A673 (cell line): ENCODE measurements around the gene RELL2. TPM values are rescaled to one million over a fixed set of nuclear protein-coding genes. Genes with fewer than 3 reads are reported as not detected.
A peak's percentile ranks its signal among the peaks of the same experiment; 100 is the strongest.

Experiments
- BruUV-seq: library from RNA; stranded (reverse); fragments of 400-500 nt; replicated peaks from 2 replicates; lab custom pipeline; 2021; lab: Mats Ljungman, UMichigan
- CTCF ChIA-PET: fragments of 300-600 bp; sonication (Branson Sonifier 250); formaldehyde crosslinking; loops from one replicate; lab custom pipeline; 2022; ENCODE audit warnings: antibody characterized with exemption; lab: Charles Lee
- POLR2A ChIA-PET: fragments of 300-600 bp; sonication (Branson Sonifier 250); formaldehyde crosslinking; loops from one replicate; lab custom pipeline; 2022; ENCODE audit warnings: antibody characterized with exemption; ENCODE audit not compliant: low non-redundant PET; lab: Charles Lee
- DNase-seq: peaks from one replicate; pipeline ENCODE4 v3.0.0-alpha.2; 2015; ENCODE audit warnings: low spot score
- H3K27ac ChIP-seq: fragments of 200-600 bp; sonication (generic); 2 replicates; pipeline ENCODE4 v1.5.1; 2016; ENCODE audit warnings: mixed run types, low read depth, mild to moderate bottlenecking, mixed read lengths, antibody characterized with exemption, low read length; ENCODE audit not compliant: poor library complexity, severe bottlenecking
- H3K27me3 ChIP-seq: fragments of 200-600 bp; sonication (generic); replicated peaks from 2 replicates; pipeline ENCODE4 v1.6.1; 2017; ENCODE audit warnings: mixed run types, low read depth, mild to moderate bottlenecking, mixed read lengths, antibody characterized with exemption, low read length; ENCODE audit not compliant: insufficient read depth, poor library complexity
- H3K36me3 ChIP-seq: fragments of 200-600 bp; sonication (generic); 2 replicates; pipeline ENCODE4 v1.6.1; 2016; ENCODE audit warnings: mixed run types, mild to moderate bottlenecking, mixed read lengths, antibody characterized with exemption, low read length; ENCODE audit not compliant: insufficient read depth, poor library complexity, severe bottlenecking
- H3K4me1 ChIP-seq: fragments of 200-600 bp; sonication (generic); 2 replicates; pipeline ENCODE4 v1.6.1; 2017; ENCODE audit warnings: mixed run types, mild to moderate bottlenecking, mixed read lengths, antibody characterized with exemption, low read length; ENCODE audit not compliant: insufficient read depth, poor library complexity, severe bottlenecking
- H3K4me3 ChIP-seq: fragments of 200-600 bp; sonication (generic); 2 replicates; pipeline ENCODE4 v1.5.1; 2016; ENCODE audit warnings: low read depth, mixed run types, mild to moderate bottlenecking, mixed read lengths, low read length; ENCODE audit not compliant: poor library complexity, severe bottlenecking
- H3K9me3 ChIP-seq: fragments of 200-600 bp; sonication (generic); 2 replicates; pipeline ENCODE4 v1.6.1; 2016; ENCODE audit warnings: mixed run types, low read depth, mild to moderate bottlenecking, mixed read lengths, antibody characterized with exemption, low read length; ENCODE audit not compliant: poor library complexity, severe bottlenecking
- CTCF ChIP-seq: fragments of 300-800, 200-600 bp; sonication (generic); conservative IDR thresholded peaks from 2 replicates; pipeline ENCODE4 v1.5.1; 2017; ENCODE audit warnings: low read depth, mild to moderate bottlenecking, antibody characterized with exemption, low read length, moderate library complexity, mixed read lengths
- EZH2 ChIP-seq: fragments of 200-600 bp; sonication (generic); IDR thresholded peaks from 2 replicates; pipeline ENCODE4 v1.6.1; 2017; ENCODE audit warnings: borderline replicate concordance, low read depth, mild to moderate bottlenecking, mixed read lengths, antibody characterized with exemption, low read length; ENCODE audit not compliant: poor library complexity, severe bottlenecking
- intact Hi-C: fragments of 100-400 bp; cut with micrococcal nuclease; formaldehyde crosslinking; loops from one replicate; pipeline ENCODE4 v1.10.0; 2022; ENCODE audit not compliant: unreplicated experiment
- total RNA-seq: library from RNA; stranded (reverse); gene quantifications from 2 replicates; pipeline ENCODE4 v1.2.3, GENCODE V29; 2021

The RELL2 gene
- total RNA-seq, 1 experiment from 2014 or later: 4.7 TPM

DNA sequence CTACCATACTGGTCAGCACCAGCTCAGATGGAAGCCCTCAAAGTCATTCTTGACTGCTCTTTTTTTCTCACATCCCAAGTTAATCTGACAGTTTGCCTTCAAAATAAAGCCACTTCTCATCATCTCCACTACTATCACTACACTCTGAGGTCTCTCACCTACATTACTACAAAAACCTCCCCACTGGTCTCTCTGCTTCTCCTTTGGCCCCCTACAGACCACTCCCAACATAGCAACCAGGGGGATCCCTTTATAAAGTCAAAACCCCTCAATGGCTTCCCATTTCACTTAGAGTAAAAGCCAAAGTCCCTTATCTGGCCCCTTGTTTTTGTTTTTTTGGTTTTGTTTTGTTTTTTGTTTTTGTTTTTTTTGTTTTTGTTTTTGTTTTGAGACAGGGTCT, 40.6 kb downstream of the RELL2 start:
- peak; percentile 54 for DNase-seq
- Histone ChIP-seq H3K27ac (no peak overlapping the region), H3K36me3 (no peaks in the 10 kb centered on the region), H3K4me1 (peaks cover 19% of the 10 kb centered on the region), H3K27me3 (no peaks in the 10 kb centered on the region), H3K4me3 (no peak overlapping the region), H3K9me3 (no peaks in the 10 kb centered on the region)
- TF ChIP-seq EZH2 (no peak), CTCF (peak; percentile 40)
- ChIA-PET CTCF (no interaction called here), POLR2A (no interaction called here)
- BruUV-seq: no TSS peak
- intact Hi-C loops: no loop called here

DNA sequence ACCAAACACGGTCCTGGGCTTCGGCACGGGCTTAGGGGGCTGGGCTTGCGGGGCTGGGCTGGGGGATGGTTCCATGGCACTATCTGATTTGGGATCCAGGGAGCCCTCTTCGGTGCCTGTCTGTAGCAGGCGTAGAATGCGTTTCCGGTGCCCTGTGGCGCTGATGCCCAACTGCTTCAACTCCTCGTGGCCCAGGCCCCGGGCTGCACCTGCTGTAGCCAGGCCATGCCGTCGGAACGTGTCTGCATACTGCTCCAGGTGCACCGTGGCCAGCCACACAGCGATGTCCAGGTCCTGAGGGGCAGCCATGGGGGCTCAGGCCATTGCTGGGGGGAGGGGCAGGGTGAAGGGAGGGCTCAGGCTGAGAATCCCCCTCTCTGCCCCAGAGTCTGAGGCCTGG, 43.4 kb downstream of the RELL2 start:
- CTCF ChIA-PET: interaction anchor here (1.6 kb wide), 1 partner anchor 88 kb away, joined by 6 read pairs; no protein-coding TSS in a partner anchor
- Histone ChIP-seq H3K9me3 (no peaks in the 10 kb centered on the region), H3K4me1 (peaks cover 9% of the 10 kb centered on the region), H3K27ac (no peak overlapping the region), H3K4me3 (no peak overlapping the region), H3K27me3 (no peaks in the 10 kb centered on the region), H3K36me3 (no peaks in the 10 kb centered on the region)
- no peak for DNase-seq
- TF ChIP-seq CTCF (no peak), EZH2 (no peak)
- BruUV-seq: no TSS peak
- intact Hi-C loops: no loop called here
- POLR2A ChIA-PET: interaction anchor here (0.5 kb wide), 1 partner anchor 13 kb away, joined by 4 read pairs; no protein-coding TSS in a partner anchor

DNA sequence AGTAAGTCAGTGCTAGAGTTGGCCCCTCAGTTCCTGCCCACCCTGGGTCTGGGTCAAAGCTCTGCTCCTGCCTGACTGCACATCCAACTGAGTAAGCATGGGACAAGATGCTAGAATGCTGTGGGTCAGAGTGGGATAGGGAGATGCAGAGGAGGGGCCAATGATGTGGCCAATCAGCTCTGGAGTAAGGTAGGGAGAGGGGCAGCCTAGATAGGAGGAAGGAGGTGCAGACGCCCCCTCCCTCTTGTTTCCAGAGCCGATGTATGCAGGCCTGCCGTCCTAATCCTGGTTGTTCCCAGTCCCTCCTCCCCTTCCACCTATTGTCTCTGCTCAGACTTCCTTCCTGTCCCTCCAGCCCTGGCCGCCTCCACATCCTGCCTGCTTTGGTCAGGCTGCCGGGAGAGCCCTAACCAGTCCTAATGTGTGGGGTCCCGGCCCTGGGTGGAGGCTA, 44.0 kb downstream of the RELL2 start:
- no TSS peak for BruUV-seq
- Histone ChIP-seq H3K4me3 (no peak overlapping the region), H3K27me3 (no peaks in the 10 kb centered on the region), H3K36me3 (no peaks in the 10 kb centered on the region), H3K9me3 (no peaks in the 10 kb centered on the region), H3K4me1 (peaks cover 9% of the 10 kb centered on the region), H3K27ac (no peak overlapping the region)
- ChIA-PET POLR2A (interaction anchor here (0.5 kb wide), 1 partner anchor 13 kb away, joined by 4 read pairs; no protein-coding TSS in a partner anchor), CTCF (interaction anchor here (1.6 kb wide), 1 partner anchor 89 kb away, joined by 6 read pairs; no protein-coding TSS in a partner anchor)
- TF ChIP-seq EZH2: no peak
- no peak for TF ChIP-seq CTCF
- intact Hi-C loops: no loop called here
- peak; percentile 66 for DNase-seq
